ENCODE data around the gene TMC4. TPM values are rescaled to one million over a fixed set of nuclear protein-coding genes. Genes with fewer than 3 reads are reported as not detected.

The TMC4 gene, protein sequence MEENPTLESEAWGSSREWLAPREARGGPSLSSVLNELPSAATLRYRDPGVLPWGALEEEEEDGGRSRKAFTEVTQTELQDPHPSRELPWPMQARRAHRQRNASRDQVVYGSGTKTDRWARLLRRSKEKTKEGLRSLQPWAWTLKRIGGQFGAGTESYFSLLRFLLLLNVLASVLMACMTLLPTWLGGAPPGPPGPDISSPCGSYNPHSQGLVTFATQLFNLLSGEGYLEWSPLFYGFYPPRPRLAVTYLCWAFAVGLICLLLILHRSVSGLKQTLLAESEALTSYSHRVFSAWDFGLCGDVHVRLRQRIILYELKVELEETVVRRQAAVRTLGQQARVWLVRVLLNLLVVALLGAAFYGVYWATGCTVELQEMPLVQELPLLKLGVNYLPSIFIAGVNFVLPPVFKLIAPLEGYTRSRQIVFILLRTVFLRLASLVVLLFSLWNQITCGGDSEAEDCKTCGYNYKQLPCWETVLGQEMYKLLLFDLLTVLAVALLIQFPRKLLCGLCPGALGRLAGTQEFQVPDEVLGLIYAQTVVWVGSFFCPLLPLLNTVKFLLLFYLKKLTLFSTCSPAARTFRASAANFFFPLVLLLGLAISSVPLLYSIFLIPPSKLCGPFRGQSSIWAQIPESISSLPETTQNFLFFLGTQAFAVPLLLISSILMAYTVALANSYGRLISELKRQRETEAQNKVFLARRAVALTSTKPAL
- total RNA-seq, result not detected in 2 replicates

DNA sequence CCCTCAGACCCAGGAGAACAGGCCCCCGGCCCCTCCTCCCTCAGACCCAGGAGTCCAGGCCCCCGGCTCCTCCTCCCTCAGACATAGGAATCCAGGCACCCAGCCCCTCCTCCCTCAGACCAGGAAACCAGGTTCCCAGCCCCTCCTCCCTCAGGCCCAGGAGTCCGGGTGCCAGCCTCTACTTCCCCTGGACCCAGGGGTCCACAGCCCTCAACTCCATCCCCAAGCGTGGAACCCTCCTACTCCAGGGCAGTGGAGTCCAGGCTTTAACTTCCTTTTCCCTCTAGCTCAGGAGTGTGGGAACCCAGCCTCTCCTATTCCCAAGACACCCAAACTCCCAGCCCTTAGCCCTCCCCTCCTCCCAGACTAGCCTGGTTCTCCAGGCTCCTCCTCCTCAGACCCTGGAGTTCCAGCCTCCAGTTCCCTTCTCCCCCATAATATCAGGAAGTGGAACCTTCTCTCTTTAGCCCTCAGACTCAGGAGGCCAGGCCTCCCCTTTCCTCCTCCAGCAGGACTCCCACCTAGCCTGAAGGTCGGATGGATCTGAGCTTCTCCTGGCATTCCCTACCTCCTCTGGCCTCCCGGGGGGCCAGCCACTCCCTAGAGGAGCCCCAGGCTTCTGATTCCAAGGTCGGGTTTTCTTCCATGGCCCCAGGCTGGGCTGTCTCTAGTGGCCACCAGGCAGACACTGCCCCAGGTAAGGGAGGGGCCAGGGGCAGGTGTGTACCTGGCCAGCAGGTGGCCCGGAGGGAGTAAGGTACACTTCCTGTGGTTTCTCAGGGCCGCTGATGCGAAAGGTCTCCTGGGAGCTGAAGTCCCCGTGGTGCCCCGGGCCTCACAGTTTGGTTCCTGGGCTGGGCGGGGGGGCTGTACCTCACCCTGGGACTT is at the start of gene TMC4:
Gene TMC4 (minus strand): TSS at position 690 of the 888 bp plus-strand sequence. CDS start 43 bp downstream, at position 647.

DNA sequence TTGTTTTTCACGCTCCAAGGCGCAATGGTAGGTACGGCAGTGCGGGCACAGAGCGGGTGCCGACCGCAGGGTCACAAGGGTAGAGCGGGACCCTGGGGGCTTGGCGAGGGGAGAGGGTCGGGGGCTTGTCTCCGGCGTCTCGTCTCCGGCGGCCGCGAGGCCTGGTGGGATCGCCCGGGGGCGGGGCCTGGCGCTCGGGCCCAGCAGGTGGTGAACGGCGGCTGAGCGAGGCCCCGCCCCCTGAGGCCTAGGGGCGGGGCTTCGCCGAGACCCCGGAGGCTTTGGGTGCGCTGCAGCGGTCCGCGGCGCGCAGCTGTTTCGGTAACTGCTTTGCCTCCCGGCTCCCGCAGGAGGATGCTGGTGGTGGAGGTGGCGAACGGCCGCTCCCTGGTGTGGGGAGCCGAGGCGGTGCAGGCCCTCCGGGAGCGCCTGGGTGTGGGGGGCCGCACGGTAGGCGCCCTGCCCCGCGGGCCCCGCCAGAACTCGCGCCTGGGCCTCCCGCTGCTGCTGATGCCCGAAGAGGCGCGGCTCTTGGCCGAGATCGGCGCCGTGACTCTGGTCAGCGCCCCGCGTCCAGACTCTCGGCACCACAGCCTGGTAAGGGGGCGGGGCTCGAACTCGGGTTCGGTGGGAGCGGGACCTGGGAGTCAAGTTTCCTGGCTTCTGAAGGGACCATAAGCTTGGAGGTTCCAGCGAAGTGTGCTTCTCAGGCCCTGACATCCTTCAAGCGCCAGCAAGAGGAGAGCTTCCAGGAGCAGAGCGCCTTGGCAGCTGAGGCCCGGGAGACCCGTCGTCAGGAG is 18.3 kb upstream of the TMC4 start, which contains the start of gene TSEN34:
Gene TSEN34 (plus strand): TSS at position 298 of the 800 bp plus-strand sequence. CDS start 57 bp downstream, at position 355.

DNA sequence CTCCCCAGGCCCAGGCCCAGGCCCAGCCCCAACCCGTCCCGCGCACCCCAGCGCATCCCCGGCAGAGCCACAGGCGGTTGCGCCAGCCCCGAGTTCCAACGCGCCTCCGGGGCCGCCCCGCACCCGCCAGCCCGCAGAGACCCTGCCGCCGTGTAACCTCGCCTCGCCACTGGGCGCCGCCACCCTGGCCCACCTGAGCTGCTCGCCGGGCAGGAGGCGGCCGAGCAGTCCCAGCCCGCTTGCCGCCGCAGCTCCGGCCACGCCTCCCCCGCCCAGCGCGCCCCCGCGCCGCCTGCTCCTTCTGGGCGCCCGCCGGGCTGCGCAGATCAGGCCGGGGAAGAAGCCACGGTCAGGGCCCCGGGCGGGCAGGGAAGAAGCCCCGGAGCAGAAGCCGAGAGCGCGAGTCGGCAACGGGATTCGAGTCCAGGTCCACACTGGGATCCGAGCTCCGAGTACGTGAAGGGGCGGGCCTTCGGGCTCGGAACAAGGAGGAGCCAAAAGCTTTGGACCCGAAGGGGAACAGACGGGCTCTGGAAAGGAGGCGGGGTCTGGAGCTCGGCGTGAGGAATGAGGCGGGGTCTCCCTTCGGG is 16.3 kb upstream of the TMC4 start, which contains the start of gene MBOAT7:
Gene MBOAT7 (minus strand): TSS at position 436 of the 590 bp plus-strand sequence. CDS start 1,072 bp downstream, outside the sequence.

DNA sequence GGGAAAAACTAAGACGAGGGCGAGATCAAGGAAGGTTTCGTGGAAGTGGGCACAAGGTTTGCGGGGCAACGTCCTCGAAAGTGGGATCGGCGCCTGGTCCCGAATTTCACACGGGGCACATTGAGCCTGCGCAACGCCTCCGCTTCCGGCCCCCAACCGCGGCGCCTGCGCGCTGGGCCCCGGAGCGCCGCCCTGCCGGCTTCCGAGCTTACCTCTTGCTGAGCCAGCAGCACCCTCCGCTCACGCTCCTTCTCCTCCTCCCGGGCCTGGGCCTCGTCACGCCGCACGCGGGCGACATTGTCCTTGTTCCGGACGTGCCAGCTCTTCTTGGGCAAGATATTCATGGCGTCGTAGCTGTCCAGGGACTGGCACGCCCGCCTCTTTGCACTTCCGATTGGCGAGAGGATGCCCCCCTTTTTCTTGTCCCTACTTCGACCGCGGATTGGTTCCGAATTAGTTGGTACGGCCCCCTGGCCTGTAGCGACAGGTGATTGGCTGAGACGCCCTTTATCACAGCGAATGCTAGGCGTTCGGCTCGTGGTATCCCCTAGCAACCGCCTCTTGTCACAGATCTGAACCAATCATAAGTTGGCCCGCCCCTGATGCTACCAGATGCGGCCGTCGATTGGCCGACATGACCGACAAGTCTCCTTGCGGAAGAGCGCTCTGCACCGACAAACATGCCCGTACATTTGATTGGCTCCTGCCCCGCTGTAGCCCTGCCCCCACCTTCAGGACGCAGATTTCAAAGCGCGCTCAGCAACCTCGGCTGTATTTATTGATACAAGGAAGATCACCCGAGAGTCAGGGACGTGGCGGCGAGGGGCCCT is 13.4 kb downstream of the TMC4 start, which contains the start of gene LENG1:
Gene LENG1 (minus strand): TSS at position 370 of the 830 bp plus-strand sequence. CDS start 26 bp downstream, at position 344.

DNA sequence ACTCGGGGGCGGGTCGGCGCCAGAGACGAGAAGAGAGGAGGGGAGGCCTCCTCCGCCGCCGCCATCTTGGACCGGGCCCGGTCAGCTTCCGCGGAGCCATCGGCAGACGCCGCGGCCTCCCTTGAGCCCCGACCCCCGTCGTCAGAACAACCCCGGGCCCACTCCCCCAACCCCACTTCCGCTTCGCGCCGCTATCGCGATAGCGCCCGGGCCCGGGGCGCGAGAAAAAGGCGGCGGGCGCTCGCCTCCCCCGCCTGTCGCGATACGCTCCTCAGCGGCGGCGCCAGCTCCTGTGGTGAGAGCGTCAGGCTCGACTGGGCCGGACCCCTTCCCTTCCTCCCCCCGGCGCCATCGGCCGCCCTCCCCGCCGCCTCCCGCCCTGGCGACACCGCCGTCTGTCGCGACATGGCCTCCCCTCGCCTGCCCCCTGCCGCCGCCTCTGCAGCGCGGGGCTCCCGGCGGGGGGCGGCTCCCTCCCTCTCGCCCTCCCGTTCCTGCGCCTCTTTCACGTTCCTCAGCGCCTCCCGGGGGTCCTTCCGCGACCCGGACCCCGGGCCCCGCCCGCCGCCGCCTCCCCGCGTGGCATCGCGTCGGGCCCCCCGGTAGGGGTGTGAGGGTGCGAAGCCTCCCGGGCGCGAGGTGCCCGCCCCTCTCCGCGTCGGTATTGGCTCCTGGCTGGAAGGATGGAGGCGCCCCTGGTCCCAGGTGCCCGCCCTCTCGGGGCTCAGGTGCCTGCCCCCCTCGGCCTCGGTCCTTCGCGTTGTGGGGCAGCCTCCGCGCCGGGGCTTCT is 35.1 kb downstream of the TMC4 start, which contains the start of gene CNOT3:
Gene CNOT3 (plus strand): TSS at position 64 of the 790 bp plus-strand sequence. CDS start 5,217 bp downstream, outside the sequence.

DNA sequence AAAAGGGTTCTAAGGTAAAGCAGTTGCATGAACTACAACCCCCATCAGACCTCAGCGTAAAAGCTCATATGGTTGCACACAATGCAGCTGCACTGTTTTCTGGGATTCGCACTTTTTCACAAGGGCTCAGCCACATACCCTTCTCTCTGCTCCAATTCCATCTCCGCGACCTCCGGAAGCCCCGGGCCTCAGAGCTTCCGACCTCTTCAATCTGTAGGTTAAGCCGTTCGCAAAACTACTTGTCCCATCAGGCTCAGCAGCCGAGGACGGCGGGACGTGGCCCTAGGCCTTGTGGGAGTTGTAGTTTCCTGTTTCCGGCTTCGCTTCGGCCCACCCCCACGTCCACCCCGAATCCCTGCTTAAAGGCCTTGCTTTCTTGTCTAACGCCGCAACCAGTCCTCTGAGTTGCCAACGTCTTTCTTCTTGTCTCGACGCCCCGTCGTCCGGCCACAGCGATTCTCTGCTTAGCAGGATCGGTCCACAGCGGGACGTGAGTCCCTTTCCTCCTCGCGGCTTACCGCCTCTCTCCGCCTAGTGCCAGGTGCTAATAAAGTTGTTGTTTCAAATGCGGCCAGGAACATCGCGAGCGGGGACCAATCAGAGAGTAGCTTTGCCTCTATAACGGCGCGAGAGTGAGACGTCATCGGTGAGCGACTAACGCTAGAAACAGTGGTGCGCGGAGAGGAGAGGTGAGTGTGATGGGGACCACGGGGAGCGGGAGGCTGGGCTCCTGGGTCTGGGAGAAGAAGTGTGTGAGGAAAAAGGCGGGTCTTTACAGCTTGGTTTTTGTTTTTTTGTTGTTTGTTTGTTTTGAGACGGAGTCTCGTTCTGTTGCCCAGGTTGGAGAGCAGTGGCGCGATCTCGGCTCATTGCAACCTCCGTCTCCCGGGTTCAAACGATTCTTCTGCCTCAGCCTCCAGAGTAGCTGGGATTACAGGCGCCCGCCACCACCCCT is 57.6 kb downstream of the TMC4 start, which contains the start of the genes PRPF31 and TFPT:
Gene PRPF31 (plus strand): TSS at position 646 of the 955 bp plus-strand sequence. CDS start 2,525 bp downstream, outside the sequence.
Gene TFPT (minus strand): TSS at position 549 of the 955 bp plus-strand sequence. CDS start 388 bp downstream, at position 161.

Other genes with a start within 250 kb of the TMC4 start
- gene CACNG8, start 210.2 kb downstream of the TMC4 start, total RNA-seq, result 1.7 and 3.6 TPM in 2 replicates
- gene CACNG6, start 181.5 kb downstream of the TMC4 start, total RNA-seq, result 1.6 and 3.3 TPM in 2 replicates
- not detected in 2 replicates for gene VSTM1, start 109.3 kb downstream of the TMC4 start, total RNA-seq
- gene TARM1, start 91.8 kb downstream of the TMC4 start, total RNA-seq, result not detected in 2 replicates
- gene OSCAR, start 72.4 kb downstream of the TMC4 start, total RNA-seq, result 0.19 TPM in 1 of 2 replicates, not detected in the other
- gene NDUFA3, start 70.3 kb downstream of the TMC4 start, total RNA-seq, result 15.0 and 18.3 TPM in 2 replicates
- gene TFPT, start 57.5 kb downstream of the TMC4 start, total RNA-seq, result 23.1 and 28.9 TPM in 2 replicates
- 68.6 and 74.4 TPM in 2 replicates for gene PRPF31, start 57.4 kb downstream of the TMC4 start, total RNA-seq
- gene CNOT3, start 35.4 kb downstream of the TMC4 start, total RNA-seq, result 11.3 and 11.4 TPM in 2 replicates
- 6.9 and 7.9 TPM in 2 replicates for gene LENG1, start 13.4 kb downstream of the TMC4 start, total RNA-seq
- 38.2 and 50.6 TPM in 2 replicates for gene MBOAT7, start 16.4 kb upstream of the TMC4 start, total RNA-seq
- gene TSEN34, start 18.1 kb upstream of the TMC4 start, total RNA-seq, result 38.1 and 44.1 TPM in 2 replicates
- 2,394 and 3,413 TPM in 2 replicates for gene RPS9, start 27.7 kb upstream of the TMC4 start, total RNA-seq
- gene LILRB3, start 49.8 kb upstream of the TMC4 start, total RNA-seq, result not detected in 2 replicates
- gene LILRA6, start 69.6 kb upstream of the TMC4 start, total RNA-seq, result not detected in 2 replicates
- gene LILRB5, start 84.1 kb upstream of the TMC4 start, total RNA-seq, result not detected in 2 replicates
- not detected in 2 replicates for gene LILRB2, start 108.0 kb upstream of the TMC4 start, total RNA-seq
- not detected in 2 replicates for gene LILRA5, start 140.0 kb upstream of the TMC4 start, total RNA-seq
- not detected in 2 replicates for gene LILRA4, start 166.0 kb upstream of the TMC4 start, total RNA-seq
- gene LAIR1, start 191.8 kb upstream of the TMC4 start, total RNA-seq, result not detected in 2 replicates
- gene TTYH1, start 242.3 kb upstream of the TMC4 start, total RNA-seq, result not detected in 2 replicates